Mesothelial cell of epicardium (in vitro differentiated cells): ENCODE measurements around the gene CD37. TPM values are rescaled to one million over a fixed set of nuclear protein-coding genes. Genes with fewer than 3 reads are reported as not detected.

Source experiments
- DNase-seq, 2 experiments: peaks; one replicate each; pipeline ENCODE4 v3.0.0; 2021; ENCODE audit warnings: low spot score in 2 of 2; ENCODE audit not compliant: unreplicated experiment in 2 of 2
- H3K27ac Mint-ChIP-seq: 2 replicates; pipeline ENCODE4 v1.8.0; 2021; ENCODE audit warnings: mixed read lengths
- H3K27me3 Mint-ChIP-seq: 2 replicates; pipeline ENCODE4 v1.8.0; 2021; ENCODE audit warnings: low read depth, mixed read lengths
- H3K36me3 Mint-ChIP-seq: 2 replicates; pipeline ENCODE4 v1.8.0; 2021; ENCODE audit warnings: mixed read lengths
- H3K4me1 Mint-ChIP-seq: 2 replicates; pipeline ENCODE4 v1.8.0; 2021; ENCODE audit warnings: mixed read lengths
- H3K4me3 Mint-ChIP-seq: 2 replicates; pipeline ENCODE4 v1.8.0; 2021; ENCODE audit warnings: mild to moderate bottlenecking, moderate library complexity, mixed read lengths
- H3K9me3 Mint-ChIP-seq: 2 replicates; pipeline ENCODE4 v1.8.0; 2021; ENCODE audit warnings: mixed read lengths
- CTCF ChIP-seq: fragments of 200-600 bp; sonication (generic); IDR thresholded peaks from one replicate; pipeline ENCODE4 v1.5.0; 2021; ENCODE audit warnings: antibody characterized with exemption; ENCODE audit not compliant: unreplicated experiment
- total RNA-seq: library from RNA; stranded (reverse); gene quantifications from 3 replicates; pipeline ENCODE4 v1.2.1, GENCODE V29; 2021

Gene CD37
- total RNA-seq, 1 donor from 2014 or later: not detected

GRCh38 chr19:49342291-49342721, 7.1 kb downstream of the CD37 start:
- DNase-seq: no peak
- H3K9me3 Mint-ChIP-seq: no peaks in the 10 kb centered on the region
- H3K27me3 Mint-ChIP-seq: peaks cover 7% of the 10 kb centered on the region
- peaks cover 36% of the 10 kb centered on the region for H3K36me3 Mint-ChIP-seq
- no peak for TF ChIP-seq CTCF
- no peak overlapping the region for H3K27ac Mint-ChIP-seq
- H3K4me3 Mint-ChIP-seq: no peak overlapping the region
- peaks cover 22% of the 10 kb centered on the region for H3K4me1 Mint-ChIP-seq

GRCh38 chr19:49343123-49343522, 7.9 kb downstream of the CD37 start:
- H3K27me3 Mint-ChIP-seq: peaks cover 7% of the 10 kb centered on the region
- H3K9me3 Mint-ChIP-seq: no peaks in the 10 kb centered on the region
- H3K4me1 Mint-ChIP-seq: peaks cover 16% of the 10 kb centered on the region
- no peak overlapping the region for H3K4me3 Mint-ChIP-seq
- TF ChIP-seq CTCF: no peak
- no peak for DNase-seq
- no peak overlapping the region for H3K27ac Mint-ChIP-seq
- H3K36me3 Mint-ChIP-seq: peaks cover 44% of the 10 kb centered on the region

- Mint-ChIP-seq H3K36me3 (peaks cover 55% of the 10 kb centered on the region), H3K4me1 (peaks cover 6% of the 10 kb centered on the region), H3K27me3 (no peaks in the 10 kb centered on the region), H3K9me3 (no peaks in the 10 kb centered on the region), H3K4me3 (no peak overlapping the region), H3K27ac (no peak overlapping the region)
- DNase-seq: no peak
- TF ChIP-seq CTCF: no peak
These were observed 9.6 kb downstream of the CD37 start for GRCh38 chr19:49344505-49345423.

- Mint-ChIP-seq H3K4me3 (no peak overlapping the region), H3K4me1 (peaks cover 2% of the 10 kb centered on the region)
- TF ChIP-seq CTCF: no peak
These were observed 12.0 kb downstream of the CD37 start for GRCh38 chr19:49347191-49347590.

GRCh38 chr19:49347835-49348234, 12.6 kb downstream of the CD37 start:
- Mint-ChIP-seq H3K9me3 (no peaks in the 10 kb centered on the region), H3K4me1 (peaks cover 2% of the 10 kb centered on the region), H3K27ac (no peak overlapping the region), H3K36me3 (peaks cover 62% of the 10 kb centered on the region), H3K4me3 (no peak overlapping the region), H3K27me3 (no peaks in the 10 kb centered on the region)
- TF ChIP-seq CTCF: no peak
- DNase-seq: no peak

More at GRCh38 chr19:49347191-49347590, 12.0 kb downstream of the CD37 start:
- no peak for DNase-seq
- Mint-ChIP-seq H3K9me3 (no peaks in the 10 kb centered on the region), H3K36me3 (peaks cover 67% of the 10 kb centered on the region), H3K27me3 (no peaks in the 10 kb centered on the region), H3K27ac (no peak overlapping the region)
